ENCODE results near the gene ITGB6.

Gene ITGB6

GRCh38 chr2:160199683-160200389 is at the start of gene ITGB6:
ITGB6 (minus strand) TSS chr2:160200272; CDS start chr2:160200063, 209 bp downstream.
- TF ChIP-seq CTCF (IDR thresholded peaks at IDR 0.05; ENCODE audit: insufficient read depth, low read depth, low read length, missing control alignments) = no peak
- peak within 1 kb of the TSS; percentile 66 for H3K4me3 ChIP-seq (ENCODE audit: low read length)
- DNase-seq (ENCODE audit: low read depth) = peak; percentile 53

GRCh38 chr2:160247296-160248035 is 47.4 kb upstream of the ITGB6 start:
- H3K4me3 ChIP-seq (ENCODE audit: low read length) = no peak overlapping the region
- TF ChIP-seq CTCF (IDR thresholded peaks at IDR 0.05; ENCODE audit: insufficient read depth, low read depth, low read length, missing control alignments) = no peak
- no peak for DNase-seq (ENCODE audit: low read depth)

GRCh38 chr2:160246356-160246755 is 46.3 kb upstream of the ITGB6 start:
- TF ChIP-seq CTCF (IDR thresholded peaks at IDR 0.05; ENCODE audit: insufficient read depth, low read depth, low read length, missing control alignments) = no peak
- H3K4me3 ChIP-seq (ENCODE audit: low read length) = no peak overlapping the region
- peak; percentile 49 for DNase-seq (ENCODE audit: low read depth)

- no peak for DNase-seq (ENCODE audit: low read depth)
- H3K4me3 ChIP-seq (ENCODE audit: low read length) = no peak overlapping the region
- no peak for TF ChIP-seq CTCF (IDR thresholded peaks at IDR 0.05; ENCODE audit: insufficient read depth, low read depth, low read length, missing control alignments)
These were observed 45.6 kb upstream of the ITGB6 start for GRCh38 chr2:160245614-160246155.

- peak; percentile 58 for DNase-seq (ENCODE audit: low read depth)
- no peak overlapping the region for H3K4me3 ChIP-seq (ENCODE audit: low read length)
- no peak for TF ChIP-seq CTCF (IDR thresholded peaks at IDR 0.05; ENCODE audit: insufficient read depth, low read depth, low read length, missing control alignments)
These were observed 43.0 kb upstream of the ITGB6 start for GRCh38 chr2:160242893-160243564.

- DNase-seq (ENCODE audit: low read depth) = peak; percentile 90
- no peak overlapping the region for H3K4me3 ChIP-seq (ENCODE audit: low read length)
- TF ChIP-seq CTCF (IDR thresholded peaks at IDR 0.05; ENCODE audit: insufficient read depth, low read depth, low read length, missing control alignments) = no peak
These were observed 41.4 kb upstream of the ITGB6 start for GRCh38 chr2:160241251-160242137.
